Fibroblast of villous mesenchyme (primary cell): ENCODE results near the gene MEAK7. TPM values are rescaled to one million over a fixed set of nuclear protein-coding genes. Genes with fewer than 3 reads are reported as not detected.
A peak's percentile ranks its signal among the peaks of the same experiment; 100 is the strongest.

Source experiments
- DNase-seq: peaks from one replicate; pipeline ENCODE4 v3.0.0-alpha.2; 2010; ENCODE audit warnings: low read depth
- H3K4me3 ChIP-seq: 2 replicates; pipeline ENCODE4 v1.5.1; 2011; ENCODE audit warnings: low read depth, mild to moderate bottlenecking, low read length
- CTCF ChIP-seq: IDR thresholded peaks from 2 replicates; pipeline ENCODE4 v1.5.1; 2012; ENCODE audit warnings: low read depth, mild to moderate bottlenecking, low read length; ENCODE audit not compliant: insufficient read depth
- total RNA-seq: library from RNA; depleted of rRNA; stranded (reverse); fragments of >200 nt; gene quantifications from 2 replicates; pipeline ENCODE4 v1.2.3, GENCODE V29; 2012

MEAK7 gene
- total RNA-seq, 1 donor: 27.2 TPM

GRCh38 chr16:84489131-84489530 is 15.3 kb downstream of the MEAK7 start:
- no peak overlapping the region for H3K4me3 ChIP-seq
- no peak for DNase-seq
- TF ChIP-seq CTCF: no peak

- no peak for DNase-seq
- no peak overlapping the region for H3K4me3 ChIP-seq
- TF ChIP-seq CTCF: no peak
These were observed 17.1 kb downstream of the MEAK7 start for GRCh38 chr16:84487358-84487757.

GRCh38 chr16:84486551-84487235 is 17.8 kb downstream of the MEAK7 start:
- no peak for DNase-seq
- H3K4me3 ChIP-seq: no peak overlapping the region
- no peak for TF ChIP-seq CTCF

- DNase-seq: no peak
- no peak overlapping the region for H3K4me3 ChIP-seq
- TF ChIP-seq CTCF: no peak
These were observed 18.3 kb downstream of the MEAK7 start for GRCh38 chr16:84486126-84486525.

GRCh38 chr16:84485255-84486010 is 19.0 kb downstream of the MEAK7 start:
- no peak for TF ChIP-seq CTCF
- no peak for DNase-seq
- no peak overlapping the region for H3K4me3 ChIP-seq

GRCh38 chr16:84484579-84485254 is 19.7 kb downstream of the MEAK7 start:
- no peak overlapping the region for H3K4me3 ChIP-seq
- peak; percentile 78 for TF ChIP-seq CTCF
- DNase-seq: peak; percentile 68
